CD4-positive, alpha-beta T cell treated with Interferon gamma for 1 hour (primary cell): Measurements from ENCODE around the gene CD68.

ENCODE experiments used
- DNase-seq: peaks from one replicate; pipeline ENCODE4 v3.0.0-alpha.2; 2020

The CD68 gene, protein sequence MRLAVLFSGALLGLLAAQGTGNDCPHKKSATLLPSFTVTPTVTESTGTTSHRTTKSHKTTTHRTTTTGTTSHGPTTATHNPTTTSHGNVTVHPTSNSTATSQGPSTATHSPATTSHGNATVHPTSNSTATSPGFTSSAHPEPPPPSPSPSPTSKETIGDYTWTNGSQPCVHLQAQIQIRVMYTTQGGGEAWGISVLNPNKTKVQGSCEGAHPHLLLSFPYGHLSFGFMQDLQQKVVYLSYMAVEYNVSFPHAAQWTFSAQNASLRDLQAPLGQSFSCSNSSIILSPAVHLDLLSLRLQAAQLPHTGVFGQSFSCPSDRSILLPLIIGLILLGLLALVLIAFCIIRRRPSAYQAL

DNA sequence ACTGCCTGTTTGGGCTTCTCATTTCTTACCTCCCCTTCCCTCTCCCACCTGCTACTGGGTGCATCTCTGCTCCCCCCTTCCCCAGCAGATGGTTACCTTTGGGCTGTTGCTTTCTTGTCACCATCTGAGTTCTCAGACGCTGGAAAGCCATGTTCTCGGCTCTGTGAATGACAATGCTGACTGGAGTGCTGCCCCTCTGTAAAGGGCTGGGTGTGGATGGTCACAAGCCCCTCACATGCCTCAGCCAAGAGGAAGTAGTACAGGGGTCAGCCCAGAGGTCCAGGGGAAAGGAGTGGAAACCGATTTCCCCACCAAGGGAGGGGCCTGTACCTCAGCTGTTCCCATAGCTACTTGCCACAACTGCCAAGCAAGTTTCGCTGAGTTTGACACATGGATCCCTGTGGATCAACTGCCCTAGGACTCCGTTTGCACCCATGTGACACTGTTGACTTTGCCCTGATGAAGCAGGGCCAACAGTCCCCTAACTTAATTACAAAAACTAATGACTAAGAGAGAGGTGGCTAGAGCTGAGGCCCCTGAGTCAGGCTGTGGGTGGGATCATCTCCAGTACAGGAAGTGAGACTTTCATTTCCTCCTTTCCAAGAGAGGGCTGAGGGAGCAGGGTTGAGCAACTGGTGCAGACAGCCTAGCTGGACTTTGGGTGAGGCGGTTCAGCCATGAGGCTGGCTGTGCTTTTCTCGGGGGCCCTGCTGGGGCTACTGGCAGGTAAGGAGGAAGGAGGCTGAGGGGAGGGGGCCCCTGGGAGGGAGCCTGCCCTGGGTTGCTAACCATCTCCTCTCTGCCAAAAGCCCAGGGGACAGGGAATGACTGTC lies at the start of gene CD68:
Gene CD68 (plus strand): TSS at position 638 of the 833 bp plus-strand sequence. CDS start 40 bp downstream, at position 678.
- DNase-seq, result peak; percentile 83

DNA sequence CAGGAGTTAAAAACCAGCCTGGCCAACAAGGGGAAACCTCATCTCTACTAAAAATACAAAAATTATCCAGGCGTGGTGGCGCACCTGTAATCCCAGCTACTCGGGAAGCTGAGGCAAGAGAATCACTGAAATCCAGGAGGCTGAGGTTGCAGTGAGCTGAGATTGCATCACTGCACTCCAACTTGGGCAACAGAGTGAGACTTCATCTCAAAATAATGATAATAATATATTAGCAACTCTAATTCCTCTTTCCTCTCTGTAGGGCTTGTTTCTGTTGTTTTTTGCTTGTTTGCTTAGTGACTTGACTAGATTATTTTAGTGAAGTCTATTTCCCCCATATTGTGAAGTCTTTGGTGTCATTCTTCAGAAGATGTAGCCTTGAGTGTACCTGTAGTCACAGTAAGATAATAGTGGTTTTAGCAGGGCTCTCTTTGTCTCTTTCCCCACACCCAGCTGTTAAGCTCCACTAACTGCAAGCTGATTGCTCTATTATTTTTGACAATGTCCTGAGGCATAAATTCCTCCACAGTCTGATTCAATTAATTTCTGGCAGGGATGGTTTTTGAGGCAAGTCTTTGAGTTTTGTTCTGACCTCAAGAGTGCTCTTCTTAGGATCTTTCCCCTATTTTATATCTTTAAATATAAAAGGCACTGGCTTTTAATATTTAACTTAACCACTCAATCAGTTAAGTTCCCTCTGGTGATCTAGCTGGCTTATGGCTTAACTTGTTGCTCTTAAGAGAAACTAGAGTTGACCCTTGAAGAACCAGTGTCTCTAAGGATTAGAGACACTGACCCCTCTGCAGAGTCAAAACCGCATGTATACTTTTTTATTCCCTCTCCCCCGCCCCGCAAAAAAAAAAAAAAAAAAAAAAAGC lies 49.2 kb upstream of the CD68 start:
- DNase-seq, result no peak

DNA sequence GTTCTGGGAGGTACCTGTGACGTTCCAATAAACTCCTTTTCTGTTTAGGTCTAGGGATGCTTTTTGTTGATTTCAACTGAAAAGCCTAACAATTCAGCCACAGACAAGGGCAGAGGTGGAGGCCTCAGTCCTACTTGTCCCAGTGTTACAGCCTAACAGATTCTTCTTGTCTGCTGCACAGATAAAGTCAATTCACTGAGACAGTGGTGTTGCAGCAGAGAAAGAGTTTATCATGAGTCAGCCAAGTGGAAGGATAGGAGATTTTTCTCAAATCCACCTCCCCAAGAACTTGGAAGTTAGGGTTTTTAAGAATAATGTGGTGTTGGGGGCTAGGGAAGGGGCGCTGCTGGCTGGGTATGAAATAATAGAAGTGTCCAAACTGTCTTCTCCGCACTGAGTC lies 41.4 kb upstream of the CD68 start:
- DNase-seq, result no peak

DNA sequence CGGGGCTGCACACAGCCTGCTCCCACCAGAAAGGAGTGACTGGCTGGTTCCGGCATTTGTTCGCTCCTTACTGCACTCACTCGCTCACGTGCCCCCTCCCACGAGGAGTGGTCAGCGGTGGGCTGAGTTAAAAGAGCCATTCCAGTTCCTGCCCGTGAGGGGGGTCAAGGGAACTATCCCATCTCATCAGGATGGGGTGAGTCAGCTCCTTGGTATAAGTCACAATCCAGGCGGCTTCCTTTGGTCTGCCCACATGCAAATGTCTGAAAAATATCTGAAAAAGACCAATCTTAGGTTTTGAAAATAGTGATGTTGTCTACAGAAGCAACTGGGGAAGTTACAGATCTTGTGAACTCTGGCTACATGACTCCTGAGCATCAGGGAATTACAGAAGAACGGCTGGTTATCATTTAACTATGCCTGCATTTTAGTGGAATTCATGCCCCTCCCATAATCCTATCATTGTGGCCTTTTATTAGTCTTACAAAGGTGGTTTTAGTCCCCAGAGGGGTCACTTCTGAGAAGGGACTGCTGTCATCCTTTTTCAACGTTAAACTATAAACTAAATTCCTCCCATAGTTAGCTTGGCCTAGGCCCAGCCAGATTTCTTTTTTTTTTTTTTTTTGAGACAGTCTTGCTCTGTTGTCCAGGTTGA lies 40.4 kb upstream of the CD68 start:
- no peak for DNase-seq

DNA sequence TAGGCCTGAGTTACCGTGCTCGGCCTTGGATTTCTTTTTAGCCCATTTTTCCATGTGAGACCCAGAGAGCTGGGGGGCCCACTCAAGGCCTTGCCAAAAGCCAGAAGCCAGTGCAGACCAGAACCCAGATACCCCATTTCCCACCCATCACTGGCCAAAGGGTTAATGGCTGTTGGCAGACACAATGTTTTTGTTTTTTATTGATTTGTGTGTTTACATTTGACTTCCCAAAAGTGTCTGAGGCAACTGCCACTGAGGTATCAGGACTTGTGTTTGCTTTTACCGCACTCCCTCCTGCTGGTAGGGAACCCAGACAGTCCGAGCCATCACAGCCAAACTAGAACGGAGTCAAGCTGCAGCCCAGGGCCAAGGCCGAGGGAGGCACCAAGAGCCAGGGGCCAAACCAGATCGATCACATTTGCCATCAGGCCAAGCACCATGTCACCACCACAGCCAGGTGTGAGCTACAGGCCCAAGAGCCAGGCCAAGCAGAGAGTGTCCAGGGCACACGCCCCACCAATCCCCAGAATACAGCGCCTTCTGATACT lies 38.3 kb upstream of the CD68 start:
- DNase-seq, result no peak

DNA sequence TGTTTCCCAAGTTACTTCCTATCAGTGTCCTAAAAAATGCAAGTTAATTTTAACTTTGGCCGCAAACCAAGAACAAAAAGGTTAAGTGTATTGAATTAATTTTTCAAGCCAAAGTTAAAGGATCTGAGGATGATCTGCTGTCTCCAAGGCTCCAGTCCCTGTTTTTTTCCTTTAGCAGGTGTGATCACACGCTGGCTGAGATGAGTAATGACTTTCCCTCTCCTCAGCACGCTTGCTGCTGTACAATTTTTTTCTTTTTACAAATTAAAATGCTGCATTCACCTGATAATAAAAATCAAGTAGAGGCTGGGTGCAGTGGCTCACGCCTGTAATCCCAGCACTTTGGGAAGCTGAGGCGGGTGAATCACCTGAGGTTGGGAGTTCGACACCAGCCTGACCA lies 34.5 kb upstream of the CD68 start:
- DNase-seq, result no peak

DNA sequence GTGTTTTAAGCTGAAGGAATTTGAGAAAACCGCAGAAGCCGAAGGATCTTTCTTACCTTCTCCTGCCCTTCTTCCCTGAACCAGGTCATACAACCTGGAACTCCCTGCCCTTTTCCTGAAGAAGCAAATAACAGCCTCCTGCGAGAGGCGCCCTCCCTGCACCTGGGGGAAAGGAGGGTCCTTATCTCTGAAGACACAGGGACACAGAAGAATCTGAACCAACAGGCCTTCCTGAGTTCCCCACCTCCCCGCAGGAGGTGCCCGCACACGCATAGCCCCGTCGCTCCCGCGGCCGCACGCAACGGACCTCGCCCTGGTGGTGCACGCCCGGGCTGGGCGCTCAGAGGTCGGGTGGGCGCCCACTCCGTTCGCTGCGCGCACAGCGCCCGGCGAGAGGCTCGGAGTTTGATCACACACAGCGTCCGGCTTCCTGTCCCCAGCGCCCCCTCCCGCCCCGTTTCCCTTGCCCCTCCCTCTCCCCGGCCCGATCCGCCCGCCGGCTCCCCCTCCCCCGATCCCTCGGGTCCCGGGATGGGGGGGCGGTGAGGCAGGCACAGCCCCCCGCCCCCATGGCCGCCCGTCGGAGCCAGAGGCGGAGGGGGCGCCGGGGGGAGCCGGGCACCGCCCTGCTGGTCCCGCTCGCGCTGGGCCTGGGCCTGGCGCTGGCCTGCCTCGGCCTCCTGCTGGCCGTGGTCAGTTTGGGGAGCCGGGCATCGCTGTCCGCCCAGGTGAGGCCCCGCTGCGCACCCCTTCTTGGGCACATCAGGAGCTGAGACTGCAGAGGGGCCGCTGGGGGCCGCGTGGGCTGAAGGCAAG lies 30.6 kb upstream of the CD68 start, which contains the start of gene TNFSF12:
Gene TNFSF12 (plus strand): TSS at position 474 of the 816 bp plus-strand sequence. CDS start 96 bp downstream, at position 570.
- DNase-seq, result peak; percentile 25

DNA sequence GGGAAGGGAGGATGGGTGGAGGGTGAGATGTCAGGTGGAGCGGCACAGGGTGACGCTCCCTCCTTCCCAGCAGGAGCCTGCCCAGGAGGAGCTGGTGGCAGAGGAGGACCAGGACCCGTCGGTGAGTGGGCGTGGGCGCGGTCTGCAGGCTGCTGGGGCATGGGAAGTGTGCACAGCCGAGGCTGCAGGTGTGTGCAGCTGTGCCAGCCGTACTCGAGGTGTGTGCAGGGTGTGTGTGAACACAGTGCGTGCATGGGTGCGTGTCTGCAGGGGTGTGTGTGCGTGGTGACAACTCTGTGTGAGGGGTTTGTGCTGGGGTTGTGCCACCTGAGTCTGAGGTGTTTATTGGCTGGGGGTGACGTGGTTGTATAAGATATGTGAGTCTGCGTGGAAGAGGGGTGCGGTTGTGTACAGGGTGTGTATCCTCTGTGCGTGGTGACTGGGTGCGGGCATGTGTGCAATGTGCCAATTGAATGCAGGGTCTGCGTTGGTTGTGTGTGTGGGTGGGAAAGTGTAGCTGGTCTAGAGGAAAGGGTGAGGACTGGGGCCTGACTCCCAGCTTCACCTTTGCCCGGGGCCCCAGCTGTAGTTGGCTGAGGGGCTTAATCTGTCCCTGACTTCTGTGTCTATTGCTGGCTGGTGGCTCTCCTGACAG lies 29.9 kb upstream of the CD68 start:
- DNase-seq, result peak; percentile 39

DNA sequence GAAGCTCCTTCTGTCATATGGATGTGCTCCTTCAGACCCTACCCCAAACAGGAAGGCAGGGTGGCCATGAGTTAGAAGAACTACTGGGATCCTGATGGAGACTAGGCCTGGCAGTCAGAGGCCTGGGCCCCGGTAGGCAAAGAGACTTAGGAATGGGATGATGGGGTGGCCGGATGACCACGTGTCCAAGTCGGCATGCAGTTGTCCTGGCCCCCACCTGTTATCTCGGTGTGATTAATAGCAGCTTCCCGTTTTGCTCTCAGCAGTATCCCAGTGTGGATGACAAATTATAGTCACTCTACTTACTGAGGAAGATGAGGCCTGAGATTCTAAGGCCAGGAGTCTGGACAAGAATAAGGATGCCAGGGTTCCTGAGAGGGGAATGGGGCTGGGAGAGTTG lies 29.1 kb upstream of the CD68 start:
- DNase-seq, result no peak

DNA sequence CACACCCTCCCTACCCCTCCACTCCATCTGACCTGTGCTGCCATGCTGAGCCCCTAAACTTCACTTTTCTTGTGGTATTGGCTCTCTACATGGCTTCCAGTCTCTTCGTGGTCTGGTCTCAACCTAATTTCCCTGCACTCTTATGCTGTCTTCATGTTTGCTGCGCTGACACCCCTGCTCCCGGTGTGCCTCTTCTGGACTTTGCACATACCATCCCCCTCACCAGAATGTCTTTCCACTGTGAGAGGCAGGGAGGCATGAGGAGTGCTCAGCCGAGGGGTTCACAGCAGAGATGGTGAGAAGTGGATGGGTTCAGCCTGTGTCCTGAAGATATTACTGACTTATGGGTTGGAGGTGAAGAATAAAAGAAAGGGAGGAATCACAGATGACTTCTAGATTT lies 28.0 kb upstream of the CD68 start:
- no peak for DNase-seq

DNA sequence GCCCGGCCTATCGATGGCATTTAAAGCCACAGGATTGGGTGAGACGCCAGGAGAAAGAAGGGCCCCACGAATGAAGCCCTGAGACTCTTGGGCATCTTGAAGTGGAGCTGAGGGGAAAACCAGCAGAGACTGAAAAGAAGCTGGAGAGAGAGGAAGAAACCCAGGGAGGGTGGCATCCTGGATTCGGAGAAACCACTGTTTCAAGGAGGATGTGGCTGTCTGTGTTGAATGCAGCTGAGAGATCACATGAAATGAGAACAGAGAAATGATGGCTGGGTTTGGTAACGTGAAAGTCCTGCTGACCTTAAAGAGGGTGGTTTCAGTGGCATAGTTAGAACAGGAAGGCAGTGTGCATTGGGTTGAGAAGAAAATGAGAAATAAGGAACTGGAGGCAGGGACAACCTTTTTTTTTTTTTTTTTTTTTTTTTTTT lies 26.8 kb upstream of the CD68 start:
- DNase-seq, result peak; percentile 33

DNA sequence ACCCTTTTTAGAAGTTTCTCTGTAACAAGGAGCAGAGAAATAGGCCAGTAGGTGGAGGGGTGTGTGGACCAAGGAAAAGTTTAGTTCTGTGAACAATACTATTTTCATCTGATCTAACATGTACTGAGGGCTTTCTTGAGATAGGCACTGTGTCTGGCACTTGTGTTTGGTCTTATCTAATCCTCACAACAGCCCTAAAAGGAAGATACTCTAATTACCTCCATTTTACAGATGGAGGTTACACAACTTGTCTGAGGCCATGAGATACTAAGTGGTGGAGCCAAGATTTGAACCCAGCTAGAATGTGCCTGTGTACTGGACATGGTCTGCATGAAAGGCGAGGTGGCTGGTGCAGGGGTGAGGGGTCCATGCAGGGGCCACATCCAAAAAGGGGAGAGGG lies 26.1 kb upstream of the CD68 start:
- no peak for DNase-seq

DNA sequence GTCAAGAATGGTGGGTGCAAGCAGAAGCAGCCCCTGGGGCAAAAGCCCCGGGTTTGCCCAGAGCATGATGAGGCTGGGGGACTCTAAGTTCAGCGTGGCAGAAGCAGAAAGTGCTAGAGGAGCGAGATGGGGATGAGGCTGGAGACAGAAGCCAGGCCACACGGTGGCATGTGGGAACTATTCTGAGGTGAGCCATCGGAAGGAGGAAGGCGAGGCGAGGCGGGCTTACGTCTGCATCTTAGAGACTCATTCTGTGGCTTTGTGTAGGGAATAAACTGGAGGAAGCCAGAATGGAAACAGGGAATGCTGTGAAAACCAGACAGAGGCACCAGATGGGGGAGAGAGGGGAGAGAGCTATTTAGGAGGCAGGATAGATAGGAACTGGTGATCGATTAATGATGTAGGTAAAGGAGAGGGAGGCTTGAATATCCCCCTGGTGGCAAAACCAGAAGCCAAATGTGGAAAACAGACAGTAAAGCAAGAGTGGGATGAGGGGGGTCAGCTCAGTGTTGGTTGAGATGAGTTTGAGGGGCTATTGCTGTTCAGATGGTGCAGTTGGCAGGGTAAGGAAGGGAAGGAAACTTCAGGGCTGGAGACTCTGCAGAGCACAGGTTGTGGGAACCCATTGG lies 24.0 kb upstream of the CD68 start:
- DNase-seq, result no peak

DNA sequence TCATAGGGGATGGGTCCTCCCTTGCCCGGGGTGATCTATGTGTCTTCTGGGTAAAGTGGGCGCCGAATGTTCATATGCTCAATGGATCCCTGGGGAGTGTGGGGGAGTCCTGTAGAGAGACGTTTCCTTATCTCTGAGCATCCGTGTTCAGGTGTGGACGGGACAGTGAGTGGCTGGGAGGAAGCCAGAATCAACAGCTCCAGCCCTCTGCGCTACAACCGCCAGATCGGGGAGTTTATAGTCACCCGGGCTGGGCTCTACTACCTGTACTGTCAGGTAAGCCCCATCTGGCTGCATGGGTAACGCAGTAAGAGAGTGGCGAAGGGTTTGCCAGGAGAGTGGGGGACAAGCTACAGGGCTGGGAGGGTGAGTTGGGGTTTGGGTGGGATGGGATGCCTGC lies 22.8 kb upstream of the CD68 start:
- DNase-seq, result no peak

DNA sequence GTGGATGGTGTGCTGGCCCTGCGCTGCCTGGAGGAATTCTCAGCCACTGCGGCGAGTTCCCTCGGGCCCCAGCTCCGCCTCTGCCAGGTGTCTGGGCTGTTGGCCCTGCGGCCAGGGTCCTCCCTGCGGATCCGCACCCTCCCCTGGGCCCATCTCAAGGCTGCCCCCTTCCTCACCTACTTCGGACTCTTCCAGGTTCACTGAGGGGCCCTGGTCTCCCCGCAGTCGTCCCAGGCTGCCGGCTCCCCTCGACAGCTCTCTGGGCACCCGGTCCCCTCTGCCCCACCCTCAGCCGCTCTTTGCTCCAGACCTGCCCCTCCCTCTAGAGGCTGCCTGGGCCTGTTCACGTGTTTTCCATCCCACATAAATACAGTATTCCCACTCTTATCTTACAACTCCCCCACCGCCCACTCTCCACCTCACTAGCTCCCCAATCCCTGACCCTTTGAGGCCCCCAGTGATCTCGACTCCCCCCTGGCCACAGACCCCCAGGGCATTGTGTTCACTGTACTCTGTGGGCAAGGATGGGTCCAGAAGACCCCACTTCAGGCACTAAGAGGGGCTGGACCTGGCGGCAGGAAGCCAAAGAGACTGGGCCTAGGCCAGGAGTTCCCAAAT lies 22.2 kb upstream of the CD68 start:
- DNase-seq, result no peak

DNA sequence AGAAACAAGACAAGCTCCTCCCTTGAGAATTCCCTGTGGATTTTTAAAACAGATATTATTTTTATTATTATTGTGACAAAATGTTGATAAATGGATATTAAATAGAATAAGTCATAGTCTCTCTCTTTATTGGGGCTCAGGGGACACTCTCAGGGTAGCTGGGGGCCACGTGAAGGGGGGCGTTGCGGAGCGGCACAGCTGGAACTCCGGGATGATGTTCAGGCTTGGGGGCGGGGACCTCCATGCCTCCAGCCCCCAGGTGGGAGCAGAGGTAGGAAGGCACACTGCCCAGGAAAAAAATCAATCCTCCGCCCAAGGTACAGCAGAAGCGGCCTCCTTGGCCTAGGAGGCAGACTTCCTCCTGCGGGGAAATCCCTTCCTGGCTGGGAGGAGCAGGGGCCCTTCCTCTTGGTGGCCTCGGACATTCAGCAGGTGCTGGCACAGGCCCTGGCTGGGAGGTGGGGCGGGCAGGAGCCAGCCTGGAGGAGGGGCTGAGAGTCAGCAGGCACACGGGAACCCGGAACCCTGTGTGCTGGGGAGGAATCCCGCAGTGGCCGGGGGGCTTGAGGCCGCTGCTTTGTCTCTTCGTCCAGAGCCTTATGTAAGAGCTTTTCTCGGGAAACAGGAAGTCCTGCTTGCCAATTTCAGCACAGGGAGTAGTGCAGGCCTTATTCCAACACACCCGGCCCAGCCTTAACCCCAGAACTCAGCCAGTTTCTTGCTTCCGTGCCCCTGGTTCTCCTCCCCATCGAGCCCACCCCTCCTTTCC lies 21.5 kb upstream of the CD68 start:
- peak; percentile 65 for DNase-seq

DNA sequence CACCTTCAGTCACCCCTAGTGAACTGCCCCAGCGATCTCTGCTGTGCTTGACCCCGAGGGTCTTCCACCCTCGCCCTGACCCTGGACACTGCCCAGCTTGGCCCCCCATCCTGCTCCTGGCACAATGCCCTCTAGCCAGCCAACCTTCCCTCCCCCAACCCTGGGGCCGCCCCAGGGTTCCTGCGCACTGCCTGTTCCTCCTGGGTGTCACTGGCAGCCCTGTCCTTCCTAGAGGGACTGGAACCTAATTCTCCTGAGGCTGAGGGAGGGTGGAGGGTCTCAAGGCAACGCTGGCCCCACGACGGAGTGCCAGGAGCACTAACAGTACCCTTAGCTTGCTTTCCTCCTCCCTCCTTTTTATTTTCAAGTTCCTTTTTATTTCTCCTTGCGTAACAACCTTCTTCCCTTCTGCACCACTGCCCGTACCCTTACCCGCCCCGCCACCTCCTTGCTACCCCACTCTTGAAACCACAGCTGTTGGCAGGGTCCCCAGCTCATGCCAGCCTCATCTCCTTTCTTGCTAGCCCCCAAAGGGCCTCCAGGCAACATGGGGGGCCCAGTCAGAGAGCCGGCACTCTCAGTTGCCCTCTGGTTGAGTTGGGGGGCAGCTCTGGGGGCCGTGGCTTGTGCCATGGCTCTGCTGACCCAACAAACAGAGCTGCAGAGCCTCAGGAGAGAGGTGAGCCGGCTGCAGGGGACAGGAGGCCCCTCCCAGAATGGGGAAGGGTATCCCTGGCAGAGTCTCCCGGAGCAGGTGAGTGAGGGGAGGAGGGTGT lies 20.7 kb upstream of the CD68 start, which contains the start of gene TNFSF13:
Gene TNFSF13 (plus strand): TSS at position 207 of the 776 bp plus-strand sequence. CDS start 290 bp downstream, at position 497.
- DNase-seq, result no peak
